IMR-90 (cell line): ENCODE results near the gene GOLGA3.

Experiments used
- FOS ChIP-seq: fragments of 150-350 bp; IDR thresholded peaks from 2 replicates; pipeline ENCODE4 v1.6.1; 2016; ENCODE audit warnings: low read depth, low read length
- RAD21 ChIP-seq: IDR thresholded peaks from 2 replicates; pipeline ENCODE4 v1.6.1; 2012; ENCODE audit warnings: low read length, improper control_type of control experiment

- TF ChIP-seq FOS, result no peak
- TF ChIP-seq RAD21, result no peak
Measured at GRCh38 chr12:132734206-132734605, 94.5 kb downstream of the GOLGA3 start.
